Kidney epithelial cell (primary cell): ENCODE data around the gene EXOC3L2. TPM values are rescaled to one million over a fixed set of nuclear protein-coding genes. Genes with fewer than 3 reads are reported as not detected.

ENCODE experiments used
- DNase-seq: peaks from one replicate; pipeline ENCODE4 v3.0.0-alpha.2; 2010; ENCODE audit warnings: low read depth
- H3K27me3 ChIP-seq: 2 replicates; pipeline ENCODE4 v1.6.0; 2011; ENCODE audit warnings: low read length; ENCODE audit not compliant: control insufficient read depth, insufficient read depth
- H3K36me3 ChIP-seq: 2 replicates; pipeline ENCODE4 v1.5.1; 2011; ENCODE audit warnings: low read length; ENCODE audit not compliant: control insufficient read depth, insufficient read depth
- H3K4me3 ChIP-seq: 2 replicates; pipeline ENCODE4 v1.5.1; 2011; ENCODE audit warnings: low read depth, mild to moderate bottlenecking, control low read depth, low read length
- total RNA-seq: library from RNA; depleted of rRNA; stranded (reverse); fragments of >200 nt; gene quantifications from 2 replicates; pipeline ENCODE4 v1.2.3, GENCODE V29; 2015
- TF ChIP-seq, protein P1 (sequence below): IDR thresholded peaks from 2 replicates; pipeline ENCODE4 v1.5.1; 2011; ENCODE audit warnings: mild to moderate bottlenecking, moderate library complexity, low read length, control low read depth, inconsistent platforms; ENCODE audit not compliant: insufficient read depth, poor library complexity, severe bottlenecking

The EXOC3L2 gene
- total RNA-seq, 1 donor from 2014 or later: not detected

DNA sequence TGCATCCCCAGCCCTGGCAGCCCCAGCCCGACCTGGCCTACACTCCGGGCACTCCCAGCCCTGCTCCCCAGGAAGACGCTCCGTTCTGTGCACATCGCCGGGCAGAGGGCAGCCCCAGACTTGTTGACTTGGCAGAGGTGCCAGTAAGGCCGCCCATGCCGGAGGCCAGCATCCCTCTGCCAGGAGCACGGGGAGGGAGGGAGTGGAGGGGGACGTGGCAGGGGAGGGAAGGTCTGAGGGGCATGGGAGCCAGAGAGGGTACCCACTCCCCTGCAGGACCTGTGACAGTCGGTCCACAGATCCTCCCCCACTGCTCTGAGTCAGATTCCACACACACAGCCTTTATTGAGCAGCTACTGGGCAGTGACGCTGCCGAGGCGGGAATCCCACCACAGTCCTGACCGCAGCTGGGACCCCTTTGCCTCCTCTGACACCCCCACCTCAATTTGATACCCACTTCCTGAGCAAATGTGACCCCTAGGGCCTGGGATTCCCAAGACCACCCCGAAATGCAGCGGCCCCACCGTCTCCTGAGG, 82.5 kb downstream of the EXOC3L2 start:
- TF ChIP-seq, protein P1, sequence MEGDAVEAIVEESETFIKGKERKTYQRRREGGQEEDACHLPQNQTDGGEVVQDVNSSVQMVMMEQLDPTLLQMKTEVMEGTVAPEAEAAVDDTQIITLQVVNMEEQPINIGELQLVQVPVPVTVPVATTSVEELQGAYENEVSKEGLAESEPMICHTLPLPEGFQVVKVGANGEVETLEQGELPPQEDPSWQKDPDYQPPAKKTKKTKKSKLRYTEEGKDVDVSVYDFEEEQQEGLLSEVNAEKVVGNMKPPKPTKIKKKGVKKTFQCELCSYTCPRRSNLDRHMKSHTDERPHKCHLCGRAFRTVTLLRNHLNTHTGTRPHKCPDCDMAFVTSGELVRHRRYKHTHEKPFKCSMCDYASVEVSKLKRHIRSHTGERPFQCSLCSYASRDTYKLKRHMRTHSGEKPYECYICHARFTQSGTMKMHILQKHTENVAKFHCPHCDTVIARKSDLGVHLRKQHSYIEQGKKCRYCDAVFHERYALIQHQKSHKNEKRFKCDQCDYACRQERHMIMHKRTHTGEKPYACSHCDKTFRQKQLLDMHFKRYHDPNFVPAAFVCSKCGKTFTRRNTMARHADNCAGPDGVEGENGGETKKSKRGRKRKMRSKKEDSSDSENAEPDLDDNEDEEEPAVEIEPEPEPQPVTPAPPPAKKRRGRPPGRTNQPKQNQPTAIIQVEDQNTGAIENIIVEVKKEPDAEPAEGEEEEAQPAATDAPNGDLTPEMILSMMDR: no peak
- Histone ChIP-seq H3K27me3 (peaks cover 22% of the 10 kb centered on the region), H3K36me3 (no peaks in the 10 kb centered on the region), H3K4me3 (no peak overlapping the region)
- no peak for DNase-seq

Other genes with a start within 250 kb of the EXOC3L2 start
- 60.0 and 76.7 TPM in 2 replicates for gene RELB, start 243.9 kb downstream of the EXOC3L2 start, total RNA-seq
- 65.7 and 77.9 TPM in 2 replicates for gene CLASRP, start 206.4 kb downstream of the EXOC3L2 start, total RNA-seq
- 1.0 and 1.1 TPM in 2 replicates for gene ZNF296, start 168.9 kb downstream of the EXOC3L2 start, total RNA-seq
- 50.8 and 63.6 TPM in 2 replicates for gene GEMIN7, start 166.1 kb downstream of the EXOC3L2 start, total RNA-seq
- 36.5 and 52.0 TPM in 2 replicates for gene PPP1R37, start 152.2 kb downstream of the EXOC3L2 start, total RNA-seq
- 0.07 and 0.46 TPM in 2 replicates for gene NKPD1, start 84.4 kb downstream of the EXOC3L2 start, total RNA-seq
- gene TRAPPC6A, start 67.2 kb downstream of the EXOC3L2 start, total RNA-seq: 33.8 and 36.4 TPM in 2 replicates
- gene BLOC1S3, start 66.6 kb downstream of the EXOC3L2 start, total RNA-seq: 21.9 and 25.0 TPM in 2 replicates
- 21.8 and 21.9 TPM in 2 replicates for gene MARK4, start 5.9 kb upstream of the EXOC3L2 start, total RNA-seq
- not detected in 2 replicates for gene CKM, start 77.5 kb upstream of the EXOC3L2 start, total RNA-seq
- gene KLC3, start 95.3 kb upstream of the EXOC3L2 start, total RNA-seq: 8.6 and 8.9 TPM in 2 replicates
- gene ERCC2, start 125.2 kb upstream of the EXOC3L2 start, total RNA-seq: 18.5 and 28.6 TPM in 2 replicates
- gene PPP1R13L, start 159.7 kb upstream of the EXOC3L2 start, total RNA-seq: 30.9 and 34.5 TPM in 2 replicates
- 18.0 and 24.4 TPM in 2 replicates for gene POLR1G, start 161.2 kb upstream of the EXOC3L2 start, total RNA-seq
- gene ERCC1, start 178.5 kb upstream of the EXOC3L2 start, total RNA-seq: 67.1 and 79.5 TPM in 2 replicates
- gene FOSB, start 222.6 kb upstream of the EXOC3L2 start, total RNA-seq: 1.6 and 5.3 TPM in 2 replicates